Smooth muscle cell (in vitro differentiated cells): Measurements from ENCODE around the gene PMS1. TPM values are rescaled to one million over a fixed set of nuclear protein-coding genes. Genes with fewer than 3 reads are reported as not detected.

ENCODE experiments used
- DNase-seq: peaks from one replicate; lab custom pipeline; 2025; ENCODE audit not compliant: unreplicated experiment; lab: John Stamatoyannopoulos, UW
- H2AFZ ChIP-seq: fragments of 200-600 bp; sonication (generic); 2 replicates; pipeline ENCODE4 v1.6.0; 2016; ENCODE audit warnings: antibody characterized with exemption, low read depth, mild to moderate bottlenecking
- H3F3A ChIP-seq: fragments of 200-600 bp; sonication (generic); 2 replicates; pipeline ENCODE4 v1.6.0; 2017; ENCODE audit warnings: antibody characterized with exemption, low read depth
- H3K27ac ChIP-seq: fragments of 200-600 bp; sonication (generic); 2 replicates; pipeline ENCODE4 v1.5.1; 2016; ENCODE audit warnings: low read depth, mild to moderate bottlenecking
- H3K27me3 ChIP-seq: fragments of 200-600 bp; sonication (generic); 2 replicates; pipeline ENCODE4 v1.6.1; 2016; ENCODE audit warnings: low read depth, mild to moderate bottlenecking
- H3K36me3 ChIP-seq: fragments of 200-600 bp; sonication (generic); 2 replicates; pipeline ENCODE4 v1.5.1; 2016; ENCODE audit warnings: low read depth
- H3K4me1 ChIP-seq: fragments of 200-600 bp; sonication (generic); 2 replicates; pipeline ENCODE4 v1.5.1; 2016; ENCODE audit warnings: low read depth
- H3K4me2 ChIP-seq: fragments of 200-600 bp; sonication (generic); 2 replicates; pipeline ENCODE4 v1.6.0; 2016; ENCODE audit warnings: mild to moderate bottlenecking
- H3K4me3 ChIP-seq: fragments of 200-600 bp; sonication (generic); 2 replicates; pipeline ENCODE4 v1.5.1; 2016; ENCODE audit warnings: mild to moderate bottlenecking
- H3K79me2 ChIP-seq: fragments of 200-600 bp; sonication (generic); 2 replicates; pipeline ENCODE4 v1.6.0; 2016; ENCODE audit warnings: low read depth, mild to moderate bottlenecking
- H3K9ac ChIP-seq: fragments of 200-600 bp; sonication (generic); 2 replicates; pipeline ENCODE4 v1.6.0; 2016; ENCODE audit warnings: low read depth
- H3K9me3 ChIP-seq: fragments of 200-600 bp; sonication (generic); replicated peaks from 2 replicates; pipeline ENCODE4 v1.5.1; 2016; ENCODE audit warnings: low read depth
- H4K20me1 ChIP-seq: fragments of 200-600 bp; sonication (generic); 2 replicates; pipeline ENCODE4 v1.6.0; 2016; ENCODE audit warnings: low read depth
- WGBS: methylation state at CpG from one replicate; pipeline ENCODE4 v1.1.7; 2016; ENCODE audit warnings: low lambda C conversion rate; 5-methylcytosine and 5-hydroxymethylcytosine counted together
- polyA plus RNA-seq: library from polyadenylated mRNA; unstranded; fragments of >200 nt; fragmentation: Nextera tagmentation; extraction: Ambion mirVana; gene quantifications from 2 replicates; pipeline ENCODE4 v1.2.1, GENCODE V29; 2016
- total RNA-seq: library from RNA; depleted of rRNA; stranded (reverse); fragments of >200 nt; gene quantifications from 2 replicates; pipeline ENCODE4 v1.2.3, GENCODE V29; 2014
- TF ChIP-seq, protein P1 (sequence below): fragments of 200-600 bp; sonication (generic); IDR thresholded peaks from 2 replicates; pipeline ENCODE4 v1.5.1; 2017; ENCODE audit warnings: borderline replicate concordance, mild to moderate bottlenecking, antibody characterized with exemption; ENCODE audit not compliant: insufficient read depth, poor library complexity, severe bottlenecking

PMS1 gene
- total and polyA plus RNA-seq, 2 experiments from 2014 or later = 12.4 to 21.9 TPM

- H3K27ac ChIP-seq = no peak overlapping the region
- H3K27me3 ChIP-seq = no peaks in the 10 kb centered on the region
- H3K79me2 ChIP-seq = no peaks in the 10 kb centered on the region
- H3K9ac ChIP-seq = no peak overlapping the region
- TF ChIP-seq, protein P1, sequence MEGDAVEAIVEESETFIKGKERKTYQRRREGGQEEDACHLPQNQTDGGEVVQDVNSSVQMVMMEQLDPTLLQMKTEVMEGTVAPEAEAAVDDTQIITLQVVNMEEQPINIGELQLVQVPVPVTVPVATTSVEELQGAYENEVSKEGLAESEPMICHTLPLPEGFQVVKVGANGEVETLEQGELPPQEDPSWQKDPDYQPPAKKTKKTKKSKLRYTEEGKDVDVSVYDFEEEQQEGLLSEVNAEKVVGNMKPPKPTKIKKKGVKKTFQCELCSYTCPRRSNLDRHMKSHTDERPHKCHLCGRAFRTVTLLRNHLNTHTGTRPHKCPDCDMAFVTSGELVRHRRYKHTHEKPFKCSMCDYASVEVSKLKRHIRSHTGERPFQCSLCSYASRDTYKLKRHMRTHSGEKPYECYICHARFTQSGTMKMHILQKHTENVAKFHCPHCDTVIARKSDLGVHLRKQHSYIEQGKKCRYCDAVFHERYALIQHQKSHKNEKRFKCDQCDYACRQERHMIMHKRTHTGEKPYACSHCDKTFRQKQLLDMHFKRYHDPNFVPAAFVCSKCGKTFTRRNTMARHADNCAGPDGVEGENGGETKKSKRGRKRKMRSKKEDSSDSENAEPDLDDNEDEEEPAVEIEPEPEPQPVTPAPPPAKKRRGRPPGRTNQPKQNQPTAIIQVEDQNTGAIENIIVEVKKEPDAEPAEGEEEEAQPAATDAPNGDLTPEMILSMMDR = no peak
- H3K4me3 ChIP-seq = no peak overlapping the region
- no peak overlapping the region for H3K4me2 ChIP-seq
- no peaks in the 10 kb centered on the region for H3K4me1 ChIP-seq
- H2AFZ ChIP-seq = no peak overlapping the region
- no peaks in the 10 kb centered on the region for H3F3A ChIP-seq
- no peaks in the 10 kb centered on the region for H3K36me3 ChIP-seq
- H4K20me1 ChIP-seq = no peaks in the 10 kb centered on the region
- H3K9me3 ChIP-seq = no peaks in the 10 kb centered on the region
- no peak for DNase-seq
- 76% methylated on average over 3 of the region's 3 CpGs for WGBS
Observed at GRCh38 chr2:189913821-189914220, 129.6 kb downstream of the PMS1 start.

GRCh38 chr2:189916651-189917050 lies 132.4 kb downstream of the PMS1 start:
- TF ChIP-seq, protein P1 = no peak
- H3K9me3 ChIP-seq = no peaks in the 10 kb centered on the region
- no peaks in the 10 kb centered on the region for H3K27me3 ChIP-seq
- no peaks in the 10 kb centered on the region for H4K20me1 ChIP-seq
- H3K79me2 ChIP-seq = no peaks in the 10 kb centered on the region
- H3K9ac ChIP-seq = no peak overlapping the region
- no peak overlapping the region for H3K27ac ChIP-seq
- H3K36me3 ChIP-seq = no peaks in the 10 kb centered on the region
- H3K4me3 ChIP-seq = no peak overlapping the region
- H2AFZ ChIP-seq = no peak overlapping the region
- H3K4me1 ChIP-seq = no peaks in the 10 kb centered on the region
- no peak overlapping the region for H3K4me2 ChIP-seq
- H3F3A ChIP-seq = no peaks in the 10 kb centered on the region
- DNase-seq = no peak
- WGBS = 89% methylated on average over 2 of the region's 2 CpGs

Other genes starting within 250 kb of the PMS1 start
- gene SLC40A1, start 203.7 kb upstream of the PMS1 start, total RNA-seq = 10.5 and 15.2 TPM in 2 replicates
- 8.7 and 9.1 TPM in 2 replicates for gene SLC40A1, start 203.7 kb upstream of the PMS1 start, polyA plus RNA-seq
- gene ASNSD1, start 123.0 kb upstream of the PMS1 start, total RNA-seq = 52.4 and 59.5 TPM in 2 replicates
- 26.3 and 28.3 TPM in 2 replicates for gene ASNSD1, start 123.0 kb upstream of the PMS1 start, polyA plus RNA-seq
- 1.7 and 17.1 TPM in 2 replicates for gene ANKAR, start 109.8 kb upstream of the PMS1 start, total RNA-seq
- gene ANKAR, start 109.8 kb upstream of the PMS1 start, polyA plus RNA-seq = 0.89 and 4.2 TPM in 2 replicates
- 6.1 and 16.7 TPM in 2 replicates for gene OSGEPL1, start 21.7 kb upstream of the PMS1 start, total RNA-seq
- gene OSGEPL1, start 21.7 kb upstream of the PMS1 start, polyA plus RNA-seq = 11.8 and 12.6 TPM in 2 replicates
- 47.3 and 55.7 TPM in 2 replicates for gene ORMDL1, start 111 bp upstream of the PMS1 start, total RNA-seq
- gene ORMDL1, start 111 bp upstream of the PMS1 start, polyA plus RNA-seq = 60.2 and 66.4 TPM in 2 replicates